ENCODE data around the gene MAP4K1. TPM values are rescaled to one million over a fixed set of nuclear protein-coding genes. Genes with fewer than 3 reads are reported as not detected.

The MAP4K1 gene
- polyA plus RNA-seq, 2 of the 4 experiments (the other 2 are of a cell fraction) = 1.2 to 2.6 TPM

- TF ChIP-seq, protein P1, sequence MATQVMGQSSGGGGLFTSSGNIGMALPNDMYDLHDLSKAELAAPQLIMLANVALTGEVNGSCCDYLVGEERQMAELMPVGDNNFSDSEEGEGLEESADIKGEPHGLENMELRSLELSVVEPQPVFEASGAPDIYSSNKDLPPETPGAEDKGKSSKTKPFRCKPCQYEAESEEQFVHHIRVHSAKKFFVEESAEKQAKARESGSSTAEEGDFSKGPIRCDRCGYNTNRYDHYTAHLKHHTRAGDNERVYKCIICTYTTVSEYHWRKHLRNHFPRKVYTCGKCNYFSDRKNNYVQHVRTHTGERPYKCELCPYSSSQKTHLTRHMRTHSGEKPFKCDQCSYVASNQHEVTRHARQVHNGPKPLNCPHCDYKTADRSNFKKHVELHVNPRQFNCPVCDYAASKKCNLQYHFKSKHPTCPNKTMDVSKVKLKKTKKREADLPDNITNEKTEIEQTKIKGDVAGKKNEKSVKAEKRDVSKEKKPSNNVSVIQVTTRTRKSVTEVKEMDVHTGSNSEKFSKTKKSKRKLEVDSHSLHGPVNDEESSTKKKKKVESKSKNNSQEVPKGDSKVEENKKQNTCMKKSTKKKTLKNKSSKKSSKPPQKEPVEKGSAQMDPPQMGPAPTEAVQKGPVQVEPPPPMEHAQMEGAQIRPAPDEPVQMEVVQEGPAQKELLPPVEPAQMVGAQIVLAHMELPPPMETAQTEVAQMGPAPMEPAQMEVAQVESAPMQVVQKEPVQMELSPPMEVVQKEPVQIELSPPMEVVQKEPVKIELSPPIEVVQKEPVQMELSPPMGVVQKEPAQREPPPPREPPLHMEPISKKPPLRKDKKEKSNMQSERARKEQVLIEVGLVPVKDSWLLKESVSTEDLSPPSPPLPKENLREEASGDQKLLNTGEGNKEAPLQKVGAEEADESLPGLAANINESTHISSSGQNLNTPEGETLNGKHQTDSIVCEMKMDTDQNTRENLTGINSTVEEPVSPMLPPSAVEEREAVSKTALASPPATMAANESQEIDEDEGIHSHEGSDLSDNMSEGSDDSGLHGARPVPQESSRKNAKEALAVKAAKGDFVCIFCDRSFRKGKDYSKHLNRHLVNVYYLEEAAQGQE (IDR thresholded peaks at IDR 0.05) = no peak
- TF ChIP-seq, protein P2, sequence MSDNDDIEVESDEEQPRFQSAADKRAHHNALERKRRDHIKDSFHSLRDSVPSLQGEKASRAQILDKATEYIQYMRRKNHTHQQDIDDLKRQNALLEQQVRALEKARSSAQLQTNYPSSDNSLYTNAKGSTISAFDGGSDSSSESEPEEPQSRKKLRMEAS (IDR thresholded peaks at IDR 0.05) = peak; percentile 82
- TF ChIP-seq MAZ (IDR thresholded peaks at IDR 0.05; ENCODE audit: borderline replicate concordance, low read depth, low read length) = no peak
- no peak for TF ChIP-seq TFCP2L1 (CRISPR knock-in tag; IDR thresholded peaks at IDR 0.05)
- no peak for TF ChIP-seq EHF (CRISPR knock-in tag; IDR thresholded peaks at IDR 0.05)
- TF ChIP-seq CBX8 (IDR thresholded peaks at IDR 0.05) = no peak
- no peak for TF ChIP-seq RAD21 (conservative IDR thresholded peaks at IDR 0.05 in 1 of 2, IDR thresholded peaks at IDR 0.05 in 1 of 2)
- no peak for TF ChIP-seq RARB (CRISPR knock-in tag; IDR thresholded peaks at IDR 0.05)
- TF ChIP-seq ESRRA (IDR thresholded peaks at IDR 0.05; ENCODE audit: borderline replicate concordance, low read length) = no peak
- no peak; the same call in 1 of the 2 replicates for TF ChIP-seq HOXB5 (CRISPR knock-in tag; IDR thresholded peaks at IDR 0.05)
- no peak for TF ChIP-seq FOSB (CRISPR knock-in tag; IDR thresholded peaks at IDR 0.05)
- TF ChIP-seq TP53 (CRISPR knock-in tag; IDR thresholded peaks at IDR 0.05) = no peak
- no peak for TF ChIP-seq MYC (IDR thresholded peaks at IDR 0.05; ENCODE audit: borderline replicate concordance, low read length)
- no peak for TF ChIP-seq RFX5 (IDR thresholded peaks at IDR 0.05)
- TF ChIP-seq, protein P3, sequence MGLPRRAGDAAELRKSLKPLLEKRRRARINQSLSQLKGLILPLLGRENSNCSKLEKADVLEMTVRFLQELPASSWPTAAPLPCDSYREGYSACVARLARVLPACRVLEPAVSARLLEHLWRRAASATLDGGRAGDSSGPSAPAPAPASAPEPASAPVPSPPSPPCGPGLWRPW (IDR thresholded peaks at IDR 0.05) = no peak
- no peak for TF ChIP-seq PHF8 (IDR thresholded peaks at IDR 0.05; ENCODE audit: borderline replicate concordance, low read depth)
- no peak for TF ChIP-seq CBX2 (IDR thresholded peaks at IDR 0.05; ENCODE audit: borderline replicate concordance, low read depth)
- TF ChIP-seq NFE2L2 (conservative IDR thresholded peaks at IDR 0.05; ENCODE audit: low read length) = no peak
- peak; percentile 37; the same call in 1 of the 2 replicates for TF ChIP-seq POLR2A (IDR thresholded peaks at IDR 0.05; ENCODE audit: low read length)
- no peak for TF ChIP-seq JUNB (IDR thresholded peaks at IDR 0.05)
- TF ChIP-seq, protein P4, sequence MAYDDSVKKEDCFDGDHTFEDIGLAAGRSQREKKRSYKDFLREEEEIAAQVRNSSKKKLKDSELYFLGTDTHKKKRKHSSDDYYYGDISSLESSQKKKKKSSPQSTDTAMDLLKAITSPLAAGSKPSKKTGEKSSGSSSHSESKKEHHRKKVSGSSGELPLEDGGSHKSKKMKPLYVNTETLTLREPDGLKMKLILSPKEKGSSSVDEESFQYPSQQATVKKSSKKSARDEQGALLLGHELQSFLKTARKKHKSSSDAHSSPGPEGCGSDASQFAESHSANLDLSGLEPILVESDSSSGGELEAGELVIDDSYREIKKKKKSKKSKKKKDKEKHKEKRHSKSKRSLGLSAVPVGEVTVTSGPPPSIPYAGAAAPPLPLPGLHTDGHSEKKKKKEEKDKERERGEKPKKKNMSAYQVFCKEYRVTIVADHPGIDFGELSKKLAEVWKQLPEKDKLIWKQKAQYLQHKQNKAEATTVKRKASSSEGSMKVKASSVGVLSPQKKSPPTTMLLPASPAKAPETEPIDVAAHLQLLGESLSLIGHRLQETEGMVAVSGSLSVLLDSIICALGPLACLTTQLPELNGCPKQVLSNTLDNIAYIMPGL (CRISPR knock-in tag; IDR thresholded peaks at IDR 0.05; ENCODE audit: borderline replicate concordance) = no peak
- no peak for TF ChIP-seq KDM5A (IDR thresholded peaks at IDR 0.05)
- no peak for TF ChIP-seq BHLHE40 (IDR thresholded peaks at IDR 0.05; ENCODE audit: low read depth, low read length)
- no peak for TF ChIP-seq HDAC2 (IDR thresholded peaks at IDR 0.05)
- no peak for TF ChIP-seq ZSCAN20 (CRISPR knock-in tag; IDR thresholded peaks at IDR 0.05)
- TF ChIP-seq, protein P5, sequence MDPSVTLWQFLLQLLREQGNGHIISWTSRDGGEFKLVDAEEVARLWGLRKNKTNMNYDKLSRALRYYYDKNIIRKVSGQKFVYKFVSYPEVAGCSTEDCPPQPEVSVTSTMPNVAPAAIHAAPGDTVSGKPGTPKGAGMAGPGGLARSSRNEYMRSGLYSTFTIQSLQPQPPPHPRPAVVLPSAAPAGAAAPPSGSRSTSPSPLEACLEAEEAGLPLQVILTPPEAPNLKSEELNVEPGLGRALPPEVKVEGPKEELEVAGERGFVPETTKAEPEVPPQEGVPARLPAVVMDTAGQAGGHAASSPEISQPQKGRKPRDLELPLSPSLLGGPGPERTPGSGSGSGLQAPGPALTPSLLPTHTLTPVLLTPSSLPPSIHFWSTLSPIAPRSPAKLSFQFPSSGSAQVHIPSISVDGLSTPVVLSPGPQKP (IDR thresholded peaks at IDR 0.05; ENCODE audit: low read depth, low read length) = no peak
- TF ChIP-seq SREBF2 (IDR thresholded peaks at IDR 0.05) = no peak
- TF ChIP-seq MAFK (IDR thresholded peaks at IDR 0.05; ENCODE audit: partially characterized antibody) = no peak
- no peak for TF ChIP-seq CHD4 (IDR thresholded peaks at IDR 0.05; ENCODE audit: borderline replicate concordance)
- TF ChIP-seq NPAS2 (CRISPR knock-in tag; IDR thresholded peaks at IDR 0.05; ENCODE audit: borderline replicate concordance) = 0 out of 2 replicates have a peak, but pooled peaks have one; percentile 24
- no peak for TF ChIP-seq SMC3 (IDR thresholded peaks at IDR 0.05)
- TF ChIP-seq E2F6 (IDR thresholded peaks at IDR 0.05; ENCODE audit: borderline replicate concordance, low read depth) = peak; percentile 82
These were observed 52.6 kb downstream of the MAP4K1 start (continued) for GRCh38 chr19:38564981-38565690.
